KMS-11 (cell line): ENCODE results near the gene SORCS2.

Source experiments
- H2AFZ ChIP-seq: fragments of 200-600 bp; sonication (generic); 2 replicates; pipeline ENCODE4 v1.6.1; 2016; ENCODE audit warnings: antibody characterized with exemption, mixed run types, low read depth
- H3K27ac ChIP-seq: fragments of 200-600 bp; sonication (generic); 2 replicates; pipeline ENCODE4 v1.6.1; 2016; ENCODE audit warnings: mild to moderate bottlenecking, mixed run types
- H3K27me3 ChIP-seq: fragments of 200-600 bp; sonication (generic); 2 replicates; pipeline ENCODE4 v1.6.1; 2017; ENCODE audit warnings: mild to moderate bottlenecking, low read depth, mixed run types, moderate library complexity; ENCODE audit not compliant: insufficient read depth
- H3K36me3 ChIP-seq: fragments of 200-600 bp; sonication (generic); 2 replicates; pipeline ENCODE4 v1.6.1; 2017; ENCODE audit warnings: mild to moderate bottlenecking, mixed run types; ENCODE audit not compliant: insufficient read depth
- H3K4me1 ChIP-seq: fragments of 200-600 bp; sonication (generic); 2 replicates; pipeline ENCODE4 v1.6.1; 2016; ENCODE audit warnings: mild to moderate bottlenecking, low read depth, mixed run types; ENCODE audit not compliant: poor library complexity, severe bottlenecking
- H3K4me2 ChIP-seq: fragments of 200-600 bp; sonication (generic); 2 replicates; pipeline ENCODE4 v1.7.0; 2016; ENCODE audit warnings: mild to moderate bottlenecking, mixed run types
- H3K4me3 ChIP-seq: fragments of 200-600 bp; sonication (generic); IDR thresholded peaks from 2 replicates; pipeline ENCODE4 v1.6.1; 2017; ENCODE audit warnings: low read depth, low read length, mixed read lengths; ENCODE audit not compliant: insufficient read depth
- H3K79me2 ChIP-seq: fragments of 200-600 bp; sonication (generic); 2 replicates; pipeline ENCODE4 v1.6.1; 2016; ENCODE audit warnings: low read depth, mixed run types; ENCODE audit not compliant: insufficient read depth
- H3K9ac ChIP-seq: fragments of 200-600 bp; sonication (generic); 2 replicates; pipeline ENCODE4 v1.6.1; 2016; ENCODE audit warnings: mild to moderate bottlenecking, mixed run types
- H4K20me1 ChIP-seq: fragments of 200-600 bp; sonication (generic); 2 replicates; pipeline ENCODE4 v1.6.1; 2016; ENCODE audit warnings: mild to moderate bottlenecking, mixed run types; ENCODE audit not compliant: insufficient read depth
- CTCF ChIP-seq: fragments of 200-600 bp; sonication (generic); conservative IDR thresholded peaks from 2 replicates; pipeline ENCODE4 v1.6.1; 2017; ENCODE audit warnings: low read depth, mild to moderate bottlenecking, antibody characterized with exemption, low read length, moderate library complexity, mixed read lengths

Gene SORCS2

GRCh38 chr4:7364979-7365378 lies 172.6 kb downstream of the SORCS2 start:
- Histone ChIP-seq H3K36me3 (no peaks in the 10 kb centered on the region), H2AFZ (no peak overlapping the region), H3K4me3 (no peak overlapping the region), H3K4me1 (no peaks in the 10 kb centered on the region), H3K9ac (no peak overlapping the region), H3K27me3 (peaks cover 2% of the 10 kb centered on the region; the same call in 1 of the 2 replicates), H3K79me2 (no peaks in the 10 kb centered on the region), H3K27ac (no peak overlapping the region), H3K4me2 (no peak overlapping the region), H4K20me1 (no peaks in the 10 kb centered on the region)
- TF ChIP-seq CTCF: no peak

DNA sequence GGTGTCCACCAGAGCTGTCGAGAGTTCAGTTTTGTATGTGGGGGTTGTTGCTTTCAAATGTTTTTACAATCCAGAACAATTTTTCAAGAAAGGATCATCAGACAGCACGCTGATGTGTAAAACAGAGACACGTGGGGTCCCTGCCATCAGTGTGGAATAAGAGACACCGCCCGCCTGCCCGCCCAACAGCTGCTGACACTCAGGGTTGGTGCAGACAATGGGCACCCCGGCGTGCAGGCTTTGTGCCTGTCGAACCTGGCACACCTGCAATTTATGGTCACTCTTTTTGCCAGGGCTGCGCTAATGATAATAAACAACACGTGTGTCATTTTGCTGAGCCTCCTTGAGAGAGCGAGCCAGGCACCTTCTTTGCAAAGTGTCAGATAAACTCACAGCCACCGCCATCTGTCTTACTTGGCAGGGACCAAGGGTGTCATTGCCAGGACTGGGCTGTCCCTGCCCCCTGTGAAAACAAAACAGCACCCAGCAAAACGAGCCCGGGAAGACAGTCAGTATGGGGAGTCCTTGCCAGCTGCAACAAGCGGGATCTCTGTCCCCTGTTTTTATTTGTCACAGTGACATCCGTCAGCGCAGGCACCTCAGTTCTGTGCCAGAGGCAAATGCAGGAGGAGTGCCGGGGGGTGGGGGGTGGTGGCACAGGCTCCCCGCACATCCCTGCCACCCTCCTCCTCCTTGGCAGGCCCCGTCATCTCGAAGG lies 173.3 kb downstream of the SORCS2 start:
- Histone ChIP-seq H3K27me3 (peaks cover 2% of the 10 kb centered on the region; the same call in 1 of the 2 replicates), H3K4me2 (no peak overlapping the region)

DNA sequence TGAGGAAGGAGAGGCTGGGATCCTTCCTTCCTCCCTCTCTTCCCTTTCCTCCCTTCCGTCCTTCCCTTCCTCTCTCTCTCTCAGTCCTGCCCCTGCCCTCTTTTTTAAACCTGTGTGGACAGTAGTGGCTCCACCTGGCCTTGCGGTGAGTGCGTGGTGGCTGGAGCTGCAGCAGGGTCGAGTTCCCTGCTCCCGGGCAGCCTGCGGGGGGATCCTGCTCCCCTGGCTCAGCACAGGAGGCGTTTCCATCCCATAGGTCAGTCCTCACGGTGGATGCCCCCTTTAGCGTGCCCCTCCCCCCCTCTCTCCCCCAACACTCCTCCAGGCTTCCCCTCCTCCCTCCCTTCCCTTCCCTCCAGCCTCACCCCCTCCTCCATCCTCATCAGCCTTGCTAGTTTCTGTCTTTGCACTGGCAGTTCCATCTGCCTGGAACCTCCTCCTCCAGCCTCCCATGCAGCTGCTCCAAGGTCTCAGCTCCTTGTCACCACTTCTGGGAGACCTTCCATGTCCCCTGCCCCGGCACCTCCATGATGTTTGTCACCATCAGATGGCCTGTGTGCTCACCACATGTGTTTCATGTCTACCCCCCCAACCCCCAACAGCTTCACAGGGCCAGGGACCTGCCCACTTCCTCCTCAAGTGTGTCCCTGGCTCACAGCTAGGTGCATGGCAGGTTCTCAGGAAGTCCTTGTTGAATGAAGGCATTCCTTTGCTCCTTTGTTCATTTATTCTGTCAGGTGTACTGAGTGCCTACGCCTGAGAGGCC lies 174.0 kb downstream of the SORCS2 start:
- no peak for TF ChIP-seq CTCF
- Histone ChIP-seq H3K9ac (no peak overlapping the region), H3K36me3 (no peaks in the 10 kb centered on the region), H3K27me3 (peaks cover 5% of the 10 kb centered on the region; the same call in 1 of the 2 replicates), H3K79me2 (no peaks in the 10 kb centered on the region), H3K4me2 (no peak overlapping the region), H4K20me1 (no peaks in the 10 kb centered on the region), H3K4me3 (no peak overlapping the region), H3K4me1 (no peaks in the 10 kb centered on the region), H3K27ac (no peak overlapping the region), H2AFZ (no peak overlapping the region)

More for the DNA sequence above, 173.3 kb downstream of the SORCS2 start:
- Histone ChIP-seq H3K4me1 (no peaks in the 10 kb centered on the region), H3K9ac (no peak overlapping the region), H4K20me1 (no peaks in the 10 kb centered on the region), H3K36me3 (no peaks in the 10 kb centered on the region), H3K27ac (no peak overlapping the region), H2AFZ (no peak overlapping the region), H3K4me3 (no peak overlapping the region), H3K79me2 (no peaks in the 10 kb centered on the region)
- TF ChIP-seq CTCF: no peak

GRCh38 chr4:7366954-7367353 lies 174.6 kb downstream of the SORCS2 start:
- H3K27ac ChIP-seq: no peak overlapping the region
- no peak overlapping the region for H3K4me2 ChIP-seq
- no peak for TF ChIP-seq CTCF
- H3K27me3 ChIP-seq: peaks cover 5% of the 10 kb centered on the region; the same call in 1 of the 2 replicates
- H3K9ac ChIP-seq: no peak overlapping the region
- H4K20me1 ChIP-seq: no peaks in the 10 kb centered on the region
- no peaks in the 10 kb centered on the region for H3K79me2 ChIP-seq
- H3K36me3 ChIP-seq: no peaks in the 10 kb centered on the region
- no peak overlapping the region for H2AFZ ChIP-seq
- no peaks in the 10 kb centered on the region for H3K4me1 ChIP-seq
- H3K4me3 ChIP-seq: no peak overlapping the region
